OCI-LY3 (cell line): ENCODE results near the gene NOLC1.

Experiments
- H2AFZ ChIP-seq: fragments of 200-600, 300-600 bp; shearing (Covaris generic); 2 replicates; pipeline ENCODE4 v1.6.0; 2014; ENCODE audit warnings: antibody characterized with exemption, low read depth, low read length
- H3K27ac ChIP-seq: fragments of 200-600, 300-600 bp; sonication (generic); 2 replicates; pipeline ENCODE4 v1.5.1; 2014; ENCODE audit warnings: mild to moderate bottlenecking, low read length, moderate library complexity, mixed read lengths
- H3K27me3 ChIP-seq: fragments of 200-600, 300-600 bp; sonication (generic); 2 replicates; pipeline ENCODE4 v1.6.1; 2014; ENCODE audit warnings: low read depth, low read length, mixed read lengths
- H3K36me3 ChIP-seq: fragments of 200-600, 300-600 bp; sonication (generic); replicated peaks from 2 replicates; pipeline ENCODE3; 2014; ENCODE audit warnings: low read depth, low read length, mixed read lengths
- H3K4me1 ChIP-seq: fragments of 300-600, 200-600 bp; sonication (generic); 2 replicates; pipeline ENCODE4 v1.6.1; 2014; ENCODE audit warnings: low read length, mixed read lengths
- H3K4me2 ChIP-seq: fragments of 200-600, 300-600 bp; sonication (generic); 2 replicates; pipeline ENCODE4 v1.6.1; 2014; ENCODE audit warnings: low read length, mixed read lengths
- H3K4me3 ChIP-seq: fragments of 300-600, 200-600 bp; sonication (generic); 2 replicates; pipeline ENCODE4 v1.5.1; 2014; ENCODE audit warnings: antibody characterized with exemption, mild to moderate bottlenecking, low read length, moderate library complexity
- H3K79me2 ChIP-seq: fragments of 300-600, 200-600 bp; shearing (Covaris generic); 2 replicates; pipeline ENCODE4 v1.6.1; 2014; ENCODE audit warnings: mild to moderate bottlenecking, low read length, mixed read lengths
- H3K9ac ChIP-seq: fragments of 300-600, 200-600 bp; shearing (Covaris generic); 2 replicates; pipeline ENCODE4 v1.6.0; 2014; ENCODE audit warnings: mild to moderate bottlenecking, low read length, moderate library complexity
- H3K9me3 ChIP-seq: fragments of 200-600, 300-600 bp; shearing (Covaris generic); 2 replicates; pipeline ENCODE4 v1.6.1; 2014; ENCODE audit warnings: low read length, mixed read lengths; ENCODE audit not compliant: insufficient read depth
- H4K20me1 ChIP-seq: fragments of 200-600, 300-600 bp; sonication (generic); 2 replicates; pipeline ENCODE4 v1.6.1; 2016; ENCODE audit warnings: low read length, mixed read lengths; ENCODE audit not compliant: insufficient read depth
- CTCF ChIP-seq: fragments of 200-600, 300-600 bp; sonication (generic); IDR thresholded peaks from 2 replicates; pipeline ENCODE4 v1.5.1; 2014; ENCODE audit warnings: antibody characterized with exemption, low read length, low read depth
- EZH2phosphoT487 ChIP-seq: fragments of 200-600 bp; shearing (Covaris generic); IDR thresholded peaks from 2 replicates; pipeline ENCODE4 v1.6.1; 2018; ENCODE audit warnings: antibody characterized with exemption, mixed run types, low read depth

The NOLC1 gene

GRCh38 chr10:102111276-102111675, 40.9 kb upstream of the NOLC1 start:
- peaks cover 19% of the 10 kb centered on the region for H4K20me1 ChIP-seq

GRCh38 chr10:102112210-102112817, 39.9 kb upstream of the NOLC1 start:
- H3K4me2 ChIP-seq, result peak overlapping the region; percentile 90
- H3K4me3 ChIP-seq, result no peak overlapping the region
- H3K9me3 ChIP-seq, result no peaks in the 10 kb centered on the region
- no peak overlapping the region for H3K9ac ChIP-seq
- no peak for TF ChIP-seq EZH2phosphoT487
- TF ChIP-seq CTCF, result 0 out of 2 replicates have a peak, but pooled peaks have one; percentile 2
- H3K27ac ChIP-seq, result no peak overlapping the region
- H4K20me1 ChIP-seq, result peaks cover 19% of the 10 kb centered on the region
- peaks cover 21% of the 10 kb centered on the region for H3K36me3 ChIP-seq
- peaks cover 36% of the 10 kb centered on the region for H3K4me1 ChIP-seq
- peaks cover 60% of the 10 kb centered on the region for H3K79me2 ChIP-seq
- no peak overlapping the region for H2AFZ ChIP-seq
- H3K27me3 ChIP-seq, result no peaks in the 10 kb centered on the region

More at GRCh38 chr10:102111276-102111675, 40.9 kb upstream of the NOLC1 start:
- peaks cover 49% of the 10 kb centered on the region for H3K79me2 ChIP-seq
- H3K9me3 ChIP-seq, result no peaks in the 10 kb centered on the region
- H3K36me3 ChIP-seq, result peaks cover 21% of the 10 kb centered on the region
- no peaks in the 10 kb centered on the region for H3K27me3 ChIP-seq
- H2AFZ ChIP-seq, result no peak overlapping the region
- peaks cover 26% of the 10 kb centered on the region for H3K4me1 ChIP-seq
- H3K4me2 ChIP-seq, result no peak overlapping the region
- no peak overlapping the region for H3K4me3 ChIP-seq
- H3K9ac ChIP-seq, result no peak overlapping the region
- H3K27ac ChIP-seq, result no peak overlapping the region
- TF ChIP-seq EZH2phosphoT487 (no peak), CTCF (no peak)

- Histone ChIP-seq H3K4me3 (peak overlapping the region; percentile 99), H3K4me2 (peak overlapping the region; percentile 90), H3K36me3 (peaks cover 21% of the 10 kb centered on the region), H3K9me3 (no peaks in the 10 kb centered on the region), H3K79me2 (peaks cover 71% of the 10 kb centered on the region), H4K20me1 (peaks cover 19% of the 10 kb centered on the region), H2AFZ (no peak overlapping the region), H3K27ac (no peak overlapping the region), H3K9ac (peak overlapping the region; percentile 85), H3K27me3 (no peaks in the 10 kb centered on the region), H3K4me1 (peaks cover 47% of the 10 kb centered on the region)
- no peak for TF ChIP-seq CTCF
- TF ChIP-seq EZH2phosphoT487, result no peak
Observed at GRCh38 chr10:102113261-102113955, 38.8 kb upstream of the NOLC1 start.
